GM12878 (cell line): ENCODE measurements around the gene DDX50. TPM values are rescaled to one million over a fixed set of nuclear protein-coding genes. Genes with fewer than 3 reads are reported as not detected.

Experiments used
- BACH1 ChIP-seq: fragments of 450-650 bp; IDR thresholded peaks from 2 replicates; pipeline ENCODE4 v1.6.1; 2017; ENCODE audit warnings: mild to moderate bottlenecking, borderline replicate concordance
- BRCA1 ChIP-seq: IDR thresholded peaks from 2 replicates; pipeline ENCODE4 v1.6.1; 2011; ENCODE audit warnings: low read depth, low read length, improper control_type of control experiment
- CBFB ChIP-seq: IDR thresholded peaks from 2 replicates; pipeline ENCODE4 v1.6.1; 2016; ENCODE audit warnings: antibody characterized with exemption, low read depth
- CBX5 ChIP-seq: sonication (generic); IDR thresholded peaks from 2 replicates; pipeline ENCODE4 v1.6.1; 2016; ENCODE audit warnings: low read depth, moderate library complexity, mild to moderate bottlenecking, inconsistent platforms
- CHD2 ChIP-seq: IDR thresholded peaks from 2 replicates; pipeline ENCODE4 v1.6.1; 2011; ENCODE audit warnings: low read depth, low read length, improper control_type of control experiment, borderline replicate concordance
- ESRRA ChIP-seq: IDR thresholded peaks from 2 replicates; pipeline ENCODE4 v1.6.1; 2012; ENCODE audit warnings: mild to moderate bottlenecking, low read length, improper control_type of control experiment
- IKZF2 ChIP-seq, 2 experiments: fragments of 450-650 bp; IDR thresholded peaks; 2 replicates each; pipeline ENCODE4 v1.6.1; 2017; ENCODE audit warnings: mild to moderate bottlenecking in 2 of 2, moderate library complexity in 2 of 2
- POLR2AphosphoS5 ChIP-seq: IDR thresholded peaks from 2 replicates; pipeline ENCODE4 v1.6.1; 2011; ENCODE audit warnings: mild to moderate bottlenecking, low read length, inconsistent platforms
- RFX5 ChIP-seq: IDR thresholded peaks from 2 replicates; pipeline ENCODE4 v1.6.1; 2011; ENCODE audit warnings: low read depth, low read length, improper control_type of control experiment
- SIN3A ChIP-seq: IDR thresholded peaks from 2 replicates; pipeline ENCODE4 v1.6.1; 2012; ENCODE audit warnings: low read depth, low read length, improper control_type of control experiment
- SREBF1 ChIP-seq: IDR thresholded peaks from 2 replicates; pipeline ENCODE4 v1.6.1; 2012; ENCODE audit warnings: mild to moderate bottlenecking, low read length
- SRF ChIP-seq, 2 experiments: IDR thresholded peaks; 2 replicates each; pipeline ENCODE4 v1.6.1; 2011; ENCODE audit warnings: low read depth in 2 of 2, low read length in 2 of 2, mild to moderate bottlenecking in 1 of 2, moderate library complexity in 1 of 2
- WRNIP1 ChIP-seq: IDR thresholded peaks from 2 replicates; pipeline ENCODE4 v1.6.1; 2011; ENCODE audit warnings: low read depth, low read length, improper control_type of control experiment, borderline replicate concordance
- polyA plus RNA-seq, 11 experiments: library from polyadenylated mRNA; depleted of rRNA in 4 of 11; unstranded in 6 of 11; stranded (reverse) in 5 of 11; fragments of >200 nt; fragmentation: Nextera tagmentation in 4 of 11; fragmentation: Illumina TruSeq in 1 of 11; extraction: Ambion mirVana in 4 of 11; extraction: Trizol in 1 of 11; gene quantifications; 1 replicate in 1 of 11; 2 replicates in 10 of 11; pipeline versions ENCODE4 v1.2.1 to v1.2.3, GENCODE V29; 2011 to 2016; ENCODE audit warnings: inconsistent platforms in 2 of 11, missing spikeins in 2 of 11, low read depth in 1 of 11
- total RNA-seq, 4 experiments: library from RNA; depleted of rRNA in 3 of 4; stranded (reverse); fragments of >200 nt in 3 of 4; fragmentation: Illumina TruSeq in 1 of 4; extraction: Trizol in 1 of 4; gene quantifications; 2 replicates each; pipeline versions ENCODE4 v1.2.1 to v1.2.3, GENCODE V29; 2013 to 2021
- TF ChIP-seq, protein P1 (sequence below): fragments of 450-650 bp; IDR thresholded peaks from 2 replicates; pipeline ENCODE4 v1.6.1; 2018; ENCODE audit warnings: mild to moderate bottlenecking, low read depth, moderate library complexity; ENCODE audit not compliant: partially characterized antibody
- TF ChIP-seq, protein P2 (sequence below): IDR thresholded peaks from 2 replicates; pipeline ENCODE4 v1.6.1; 2011; ENCODE audit warnings: mild to moderate bottlenecking, low read depth, low read length, moderate library complexity; ENCODE audit not compliant: insufficient replicate concordance
- TF ChIP-seq, protein P3 (sequence below): fragments of 450-650 bp; IDR thresholded peaks from 2 replicates; pipeline ENCODE4 v1.6.1; 2016; ENCODE audit warnings: mild to moderate bottlenecking, moderate library complexity, borderline replicate concordance
- TF ChIP-seq, protein P4 (sequence below): fragments of 450-650 bp; conservative IDR thresholded peaks from 2 replicates; pipeline ENCODE4 v1.6.1; 2017; ENCODE audit warnings: mild to moderate bottlenecking, moderate library complexity

Gene DDX50
- total and polyA plus RNA-seq, 10 of the 15 experiments (the other 5 are each of a cell fraction or from before 2014, with no cell fraction given), result 24.9 to 52.0 (median 36.8) TPM

DNA sequence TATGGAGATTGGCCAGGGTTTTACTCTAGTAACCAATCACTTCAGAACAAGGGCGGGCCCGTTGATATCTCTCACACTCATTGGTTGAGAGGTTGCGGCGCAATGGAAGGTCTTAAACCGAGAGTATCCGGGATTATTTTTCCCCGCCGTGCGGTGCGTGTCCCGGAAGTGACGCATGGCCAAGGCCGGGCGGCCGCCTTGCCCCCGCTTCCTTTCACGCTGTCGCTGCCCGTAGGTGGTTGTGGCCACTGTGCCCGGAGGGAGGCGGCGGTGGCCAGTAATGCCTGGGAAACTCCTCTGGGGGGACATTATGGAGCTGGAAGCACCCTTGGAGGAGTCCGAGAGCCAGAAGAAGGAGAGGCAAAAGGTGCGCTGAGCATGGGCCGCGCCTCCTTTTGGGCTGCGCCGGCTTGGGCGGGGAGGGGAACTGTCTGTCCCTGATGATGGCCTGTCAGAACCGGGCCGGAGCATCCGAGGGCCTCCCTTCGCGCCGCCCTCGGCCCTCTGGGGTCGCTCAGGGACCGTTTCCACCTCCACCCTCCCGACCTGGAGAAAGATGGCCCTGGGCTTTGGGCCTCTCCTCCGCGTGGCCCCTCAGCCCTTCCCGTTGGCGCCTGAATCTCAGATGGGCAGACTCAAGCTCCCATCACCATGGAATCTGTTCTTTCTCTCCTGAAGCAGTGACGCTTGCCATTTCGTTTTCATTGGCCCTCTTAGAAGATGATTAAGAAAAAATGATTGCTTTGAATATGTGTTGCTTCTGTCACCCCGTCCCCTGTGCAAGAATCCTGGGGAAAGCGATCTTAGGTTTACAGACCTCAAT lies at the start of gene DDX50 (continued):
- peak; percentile 77 to 83 for TF ChIP-seq IKZF2 (IDR thresholded peaks at IDR 0.05)
- peak; percentile 87 for TF ChIP-seq CBFB
- TF ChIP-seq SRF (IDR thresholded peaks at IDR 0.05; ENCODE audit: low read depth in 2 of 2, low read length in 2 of 2), result 0 out of 4 replicates have a peak, but pooled peaks of 1 of the 2 experiments have one; percentile 24
- TF ChIP-seq CBX5, result peak; percentile 47; the same call in 1 of the 2 replicates
- TF ChIP-seq, protein P1, sequence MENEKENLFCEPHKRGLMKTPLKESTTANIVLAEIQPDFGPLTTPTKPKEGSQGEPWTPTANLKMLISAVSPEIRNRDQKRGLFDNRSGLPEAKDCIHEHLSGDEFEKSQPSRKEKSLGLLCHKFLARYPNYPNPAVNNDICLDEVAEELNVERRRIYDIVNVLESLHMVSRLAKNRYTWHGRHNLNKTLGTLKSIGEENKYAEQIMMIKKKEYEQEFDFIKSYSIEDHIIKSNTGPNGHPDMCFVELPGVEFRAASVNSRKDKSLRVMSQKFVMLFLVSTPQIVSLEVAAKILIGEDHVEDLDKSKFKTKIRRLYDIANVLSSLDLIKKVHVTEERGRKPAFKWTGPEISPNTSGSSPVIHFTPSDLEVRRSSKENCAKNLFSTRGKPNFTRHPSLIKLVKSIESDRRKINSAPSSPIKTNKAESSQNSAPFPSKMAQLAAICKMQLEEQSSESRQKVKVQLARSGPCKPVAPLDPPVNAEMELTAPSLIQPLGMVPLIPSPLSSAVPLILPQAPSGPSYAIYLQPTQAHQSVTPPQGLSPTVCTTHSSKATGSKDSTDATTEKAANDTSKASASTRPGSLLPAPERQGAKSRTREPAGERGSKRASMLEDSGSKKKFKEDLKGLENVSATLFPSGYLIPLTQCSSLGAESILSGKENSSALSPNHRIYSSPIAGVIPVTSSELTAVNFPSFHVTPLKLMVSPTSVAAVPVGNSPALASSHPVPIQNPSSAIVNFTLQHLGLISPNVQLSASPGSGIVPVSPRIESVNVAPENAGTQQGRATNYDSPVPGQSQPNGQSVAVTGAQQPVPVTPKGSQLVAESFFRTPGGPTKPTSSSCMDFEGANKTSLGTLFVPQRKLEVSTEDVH, result peak; percentile 72
- TF ChIP-seq ESRRA, result no peak
- TF ChIP-seq POLR2AphosphoS5, result peak; percentile 95
- TF ChIP-seq SIN3A, result peak; percentile 88; the same call in 1 of the 2 replicates
- peak; percentile 12; the same call in 1 of the 2 replicates for TF ChIP-seq CHD2
- TF ChIP-seq BRCA1, result no peak
- 0 out of 2 replicates have a peak, but pooled peaks have one; percentile 14 for TF ChIP-seq WRNIP1
- peak; percentile 68 for TF ChIP-seq RFX5
- 0 out of 2 replicates have a peak, but pooled peaks have one; percentile 13 for TF ChIP-seq SREBF1
- TF ChIP-seq, protein P2, sequence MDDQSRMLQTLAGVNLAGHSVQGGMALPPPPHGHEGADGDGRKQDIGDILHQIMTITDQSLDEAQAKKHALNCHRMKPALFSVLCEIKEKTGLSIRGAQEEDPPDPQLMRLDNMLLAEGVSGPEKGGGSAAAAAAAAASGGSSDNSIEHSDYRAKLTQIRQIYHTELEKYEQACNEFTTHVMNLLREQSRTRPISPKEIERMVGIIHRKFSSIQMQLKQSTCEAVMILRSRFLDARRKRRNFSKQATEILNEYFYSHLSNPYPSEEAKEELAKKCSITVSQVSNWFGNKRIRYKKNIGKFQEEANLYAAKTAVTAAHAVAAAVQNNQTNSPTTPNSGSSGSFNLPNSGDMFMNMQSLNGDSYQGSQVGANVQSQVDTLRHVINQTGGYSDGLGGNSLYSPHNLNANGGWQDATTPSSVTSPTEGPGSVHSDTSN, result peak; percentile 5
- TF ChIP-seq BACH1, result peak; percentile 79
- TF ChIP-seq, protein P3, sequence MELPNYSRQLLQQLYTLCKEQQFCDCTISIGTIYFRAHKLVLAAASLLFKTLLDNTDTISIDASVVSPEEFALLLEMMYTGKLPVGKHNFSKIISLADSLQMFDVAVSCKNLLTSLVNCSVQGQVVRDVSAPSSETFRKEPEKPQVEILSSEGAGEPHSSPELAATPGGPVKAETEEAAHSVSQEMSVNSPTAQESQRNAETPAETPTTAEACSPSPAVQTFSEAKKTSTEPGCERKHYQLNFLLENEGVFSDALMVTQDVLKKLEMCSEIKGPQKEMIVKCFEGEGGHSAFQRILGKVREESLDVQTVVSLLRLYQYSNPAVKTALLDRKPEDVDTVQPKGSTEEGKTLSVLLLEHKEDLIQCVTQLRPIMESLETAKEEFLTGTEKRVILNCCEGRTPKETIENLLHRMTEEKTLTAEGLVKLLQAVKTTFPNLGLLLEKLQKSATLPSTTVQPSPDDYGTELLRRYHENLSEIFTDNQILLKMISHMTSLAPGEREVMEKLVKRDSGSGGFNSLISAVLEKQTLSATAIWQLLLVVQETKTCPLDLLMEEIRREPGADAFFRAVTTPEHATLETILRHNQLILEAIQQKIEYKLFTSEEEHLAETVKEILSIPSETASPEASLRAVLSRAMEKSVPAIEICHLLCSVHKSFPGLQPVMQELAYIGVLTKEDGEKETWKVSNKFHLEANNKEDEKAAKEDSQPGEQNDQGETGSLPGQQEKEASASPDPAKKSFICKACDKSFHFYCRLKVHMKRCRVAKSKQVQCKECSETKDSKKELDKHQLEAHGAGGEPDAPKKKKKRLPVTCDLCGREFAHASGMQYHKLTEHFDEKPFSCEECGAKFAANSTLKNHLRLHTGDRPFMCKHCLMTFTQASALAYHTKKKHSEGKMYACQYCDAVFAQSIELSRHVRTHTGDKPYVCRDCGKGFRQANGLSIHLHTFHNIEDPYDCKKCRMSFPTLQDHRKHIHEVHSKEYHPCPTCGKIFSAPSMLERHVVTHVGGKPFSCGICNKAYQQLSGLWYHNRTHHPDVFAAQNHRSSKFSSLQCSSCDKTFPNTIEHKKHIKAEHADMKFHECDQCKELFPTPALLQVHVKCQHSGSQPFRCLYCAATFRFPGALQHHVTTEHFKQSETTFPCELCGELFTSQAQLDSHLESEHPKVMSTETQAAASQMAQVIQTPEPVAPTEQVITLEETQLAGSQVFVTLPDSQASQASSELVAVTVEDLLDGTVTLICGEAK, result peak; percentile 88
- TF ChIP-seq, protein P4, sequence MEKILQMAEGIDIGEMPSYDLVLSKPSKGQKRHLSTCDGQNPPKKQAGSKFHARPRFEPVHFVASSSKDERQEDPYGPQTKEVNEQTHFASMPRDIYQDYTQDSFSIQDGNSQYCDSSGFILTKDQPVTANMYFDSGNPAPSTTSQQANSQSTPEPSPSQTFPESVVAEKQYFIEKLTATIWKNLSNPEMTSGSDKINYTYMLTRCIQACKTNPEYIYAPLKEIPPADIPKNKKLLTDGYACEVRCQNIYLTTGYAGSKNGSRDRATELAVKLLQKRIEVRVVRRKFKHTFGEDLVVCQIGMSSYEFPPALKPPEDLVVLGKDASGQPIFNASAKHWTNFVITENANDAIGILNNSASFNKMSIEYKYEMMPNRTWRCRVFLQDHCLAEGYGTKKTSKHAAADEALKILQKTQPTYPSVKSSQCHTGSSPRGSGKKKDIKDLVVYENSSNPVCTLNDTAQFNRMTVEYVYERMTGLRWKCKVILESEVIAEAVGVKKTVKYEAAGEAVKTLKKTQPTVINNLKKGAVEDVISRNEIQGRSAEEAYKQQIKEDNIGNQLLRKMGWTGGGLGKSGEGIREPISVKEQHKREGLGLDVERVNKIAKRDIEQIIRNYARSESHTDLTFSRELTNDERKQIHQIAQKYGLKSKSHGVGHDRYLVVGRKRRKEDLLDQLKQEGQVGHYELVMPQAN, result peak; percentile 87
